Astrocyte of the cerebellum (primary cell): Measurements from ENCODE around the gene LHFPL5.

Experiments
- DNase-seq: peaks from one replicate; pipeline ENCODE4 v3.0.0-alpha.2; 2011; ENCODE audit warnings: low read depth
- H3K4me3 ChIP-seq: 2 replicates; pipeline ENCODE4 v1.5.1; 2011; ENCODE audit warnings: mild to moderate bottlenecking, low read depth, low read length, moderate library complexity
- in situ Hi-C: cut with HindIII; loops from 2 replicates; pipeline ENCODE4 v1.10.0; 2017; ENCODE audit warnings: low sequenced_read_pairs
- TF ChIP-seq, protein P1 (sequence below): IDR thresholded peaks from 2 replicates; pipeline ENCODE4 v1.5.1; 2012; ENCODE audit warnings: low read length, low read depth, moderate library complexity, mild to moderate bottlenecking; ENCODE audit errors: missing control alignments

LHFPL5 gene

DNA sequence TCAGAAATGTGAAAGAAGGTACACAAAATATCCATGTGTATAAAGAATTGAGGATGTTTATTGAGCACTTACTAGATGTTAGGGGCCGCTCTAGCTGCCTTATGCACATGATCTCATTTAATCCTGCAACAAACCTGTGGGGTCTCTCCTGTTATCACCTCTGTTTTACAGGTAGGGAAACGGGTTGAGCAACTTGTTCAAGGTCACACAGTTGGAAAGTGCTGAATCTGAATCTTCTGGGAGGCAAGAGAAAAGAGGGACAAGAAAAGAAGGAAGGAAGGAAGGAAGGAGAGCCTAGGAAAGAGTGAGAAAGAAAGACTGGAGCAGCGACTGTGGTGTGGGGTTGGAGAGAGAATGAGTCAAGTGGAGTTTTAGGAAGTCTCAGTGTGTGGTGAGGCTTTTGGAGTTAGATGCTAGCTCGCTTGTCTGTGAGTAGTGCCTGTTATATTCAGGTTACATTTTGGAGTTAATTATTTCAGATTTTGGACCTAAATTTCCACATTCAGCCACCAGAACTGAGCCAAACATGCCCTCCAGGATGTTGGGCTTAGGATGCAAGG, 16.6 kb upstream of the LHFPL5 start:
- TF ChIP-seq, protein P1, sequence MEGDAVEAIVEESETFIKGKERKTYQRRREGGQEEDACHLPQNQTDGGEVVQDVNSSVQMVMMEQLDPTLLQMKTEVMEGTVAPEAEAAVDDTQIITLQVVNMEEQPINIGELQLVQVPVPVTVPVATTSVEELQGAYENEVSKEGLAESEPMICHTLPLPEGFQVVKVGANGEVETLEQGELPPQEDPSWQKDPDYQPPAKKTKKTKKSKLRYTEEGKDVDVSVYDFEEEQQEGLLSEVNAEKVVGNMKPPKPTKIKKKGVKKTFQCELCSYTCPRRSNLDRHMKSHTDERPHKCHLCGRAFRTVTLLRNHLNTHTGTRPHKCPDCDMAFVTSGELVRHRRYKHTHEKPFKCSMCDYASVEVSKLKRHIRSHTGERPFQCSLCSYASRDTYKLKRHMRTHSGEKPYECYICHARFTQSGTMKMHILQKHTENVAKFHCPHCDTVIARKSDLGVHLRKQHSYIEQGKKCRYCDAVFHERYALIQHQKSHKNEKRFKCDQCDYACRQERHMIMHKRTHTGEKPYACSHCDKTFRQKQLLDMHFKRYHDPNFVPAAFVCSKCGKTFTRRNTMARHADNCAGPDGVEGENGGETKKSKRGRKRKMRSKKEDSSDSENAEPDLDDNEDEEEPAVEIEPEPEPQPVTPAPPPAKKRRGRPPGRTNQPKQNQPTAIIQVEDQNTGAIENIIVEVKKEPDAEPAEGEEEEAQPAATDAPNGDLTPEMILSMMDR = no peak
- H3K4me3 ChIP-seq = no peak overlapping the region
- no peak for DNase-seq
- in situ Hi-C loops = no loop called here

DNA sequence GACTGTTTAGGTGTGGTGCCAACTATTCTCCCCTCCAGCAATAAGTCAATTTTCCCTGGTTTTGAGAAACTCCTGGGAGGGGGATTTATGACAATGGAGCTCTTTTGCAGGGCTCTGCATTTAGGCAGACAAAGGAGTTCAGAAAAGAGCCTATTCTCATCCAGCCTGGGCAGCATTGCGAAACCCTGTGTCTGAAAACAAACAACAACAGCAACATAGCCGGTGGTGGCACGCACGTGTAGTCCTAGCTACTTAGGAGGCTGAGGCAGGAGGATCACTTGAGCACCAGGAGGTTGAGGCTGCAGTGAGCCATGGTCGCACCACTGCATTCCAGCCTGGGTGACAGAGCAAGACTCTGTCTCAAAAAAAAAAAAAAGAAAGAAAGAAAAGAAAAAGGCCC, 14.5 kb upstream of the LHFPL5 start:
- no peak for DNase-seq
- in situ Hi-C loops = no loop called here
- no peak overlapping the region for H3K4me3 ChIP-seq
- TF ChIP-seq, protein P1 = no peak

DNA sequence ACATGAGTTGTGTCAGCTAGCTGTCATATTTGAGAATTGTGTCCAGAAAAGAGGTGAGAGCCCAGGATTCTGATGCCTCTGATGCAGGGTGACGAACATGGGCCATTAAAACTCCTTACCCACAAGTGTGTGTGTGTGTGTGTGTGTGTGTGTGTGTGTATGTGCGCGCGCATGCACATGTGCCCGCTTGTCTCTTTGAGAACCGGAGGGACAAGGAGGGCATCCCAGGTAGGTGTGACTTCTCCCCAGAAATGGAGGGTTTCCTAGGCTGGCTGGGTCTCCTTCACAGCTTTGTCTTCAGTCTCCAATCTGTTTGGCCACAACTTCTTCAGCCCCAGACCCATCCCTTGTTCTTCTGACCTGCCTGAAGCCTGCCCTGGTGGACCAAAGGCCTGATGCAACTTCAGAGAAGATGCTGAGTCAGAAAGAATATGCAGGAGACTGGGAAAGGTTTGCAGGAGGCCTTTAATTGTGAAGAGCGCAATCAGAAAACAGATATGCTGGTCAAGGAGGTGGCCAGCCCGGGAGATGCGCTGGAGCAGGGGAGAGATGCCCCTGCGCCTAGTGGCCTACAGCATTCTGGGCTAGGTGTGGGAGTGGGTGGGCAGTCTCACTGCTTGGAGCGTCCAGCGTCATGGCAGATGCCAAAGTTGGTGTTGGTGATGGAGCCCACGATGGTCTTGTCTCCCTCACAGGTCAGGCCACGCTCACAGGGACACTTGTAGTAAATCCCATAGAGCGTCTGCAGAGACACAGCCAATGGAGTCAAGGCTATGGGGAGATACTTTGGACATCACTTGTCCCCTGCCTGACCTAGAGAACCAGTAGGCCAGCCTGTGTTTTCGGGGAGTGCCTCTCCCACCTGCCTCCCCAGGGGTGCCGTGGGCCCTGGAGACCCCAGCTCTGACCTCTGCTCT, 10.4 kb upstream of the LHFPL5 start:
- H3K4me3 ChIP-seq = no peak overlapping the region
- no peak for DNase-seq
- TF ChIP-seq, protein P1 = no peak
- in situ Hi-C loops = no loop called here

DNA sequence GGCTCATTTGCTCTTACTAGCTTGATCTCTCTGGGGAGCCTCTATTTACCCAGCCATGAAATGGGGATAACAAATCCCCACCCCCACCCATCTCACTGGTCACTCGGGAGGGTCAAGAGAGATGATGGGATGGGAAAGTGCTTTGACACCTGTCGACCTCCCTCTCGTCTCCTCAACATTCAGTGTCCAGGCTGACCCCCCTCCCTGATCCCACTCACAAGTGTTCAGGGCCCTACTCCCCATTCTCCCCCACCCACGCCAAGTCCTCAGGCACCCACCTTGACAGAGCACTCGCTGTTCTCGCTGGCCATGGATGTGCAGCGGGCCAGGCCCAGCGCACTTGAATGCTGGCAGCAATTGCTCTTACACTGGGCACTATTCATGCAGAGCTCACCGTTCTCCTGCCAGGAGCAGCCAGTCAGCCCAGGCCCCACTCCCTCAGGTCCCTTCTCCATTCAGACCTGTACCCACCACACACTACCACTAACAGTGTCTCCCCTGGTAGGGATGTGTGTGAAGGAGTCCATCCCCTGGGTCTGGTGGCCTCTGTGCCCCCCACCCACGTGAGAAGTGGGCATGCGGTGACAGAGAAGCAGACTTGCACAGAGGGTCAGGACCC, 9.6 kb upstream of the LHFPL5 start:
- DNase-seq = no peak
- in situ Hi-C loops = no loop called here
- H3K4me3 ChIP-seq = no peak overlapping the region
- TF ChIP-seq, protein P1 = no peak

DNA sequence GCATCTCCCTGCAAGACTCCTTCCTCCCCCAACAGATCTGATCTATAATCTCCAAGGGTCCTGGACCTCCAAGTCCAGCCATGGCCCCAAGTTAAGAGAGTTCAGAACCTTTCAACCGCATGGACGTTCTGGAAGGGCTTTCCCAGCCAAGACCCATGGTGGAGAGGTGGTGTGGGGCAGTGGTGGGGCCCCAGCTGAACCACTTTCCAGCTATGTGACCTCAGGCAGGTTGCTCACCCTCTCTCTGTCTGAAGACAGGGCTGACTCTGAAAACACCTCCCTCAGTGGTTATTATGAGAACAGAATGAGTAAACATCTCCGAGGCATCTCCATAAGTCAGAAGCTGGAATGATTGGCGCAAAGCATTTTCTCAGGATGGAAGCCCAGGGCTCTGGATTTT, 8.9 kb upstream of the LHFPL5 start:
- H3K4me3 ChIP-seq = no peak overlapping the region
- in situ Hi-C loops = no loop called here
- TF ChIP-seq, protein P1 = no peak
- no peak for DNase-seq

DNA sequence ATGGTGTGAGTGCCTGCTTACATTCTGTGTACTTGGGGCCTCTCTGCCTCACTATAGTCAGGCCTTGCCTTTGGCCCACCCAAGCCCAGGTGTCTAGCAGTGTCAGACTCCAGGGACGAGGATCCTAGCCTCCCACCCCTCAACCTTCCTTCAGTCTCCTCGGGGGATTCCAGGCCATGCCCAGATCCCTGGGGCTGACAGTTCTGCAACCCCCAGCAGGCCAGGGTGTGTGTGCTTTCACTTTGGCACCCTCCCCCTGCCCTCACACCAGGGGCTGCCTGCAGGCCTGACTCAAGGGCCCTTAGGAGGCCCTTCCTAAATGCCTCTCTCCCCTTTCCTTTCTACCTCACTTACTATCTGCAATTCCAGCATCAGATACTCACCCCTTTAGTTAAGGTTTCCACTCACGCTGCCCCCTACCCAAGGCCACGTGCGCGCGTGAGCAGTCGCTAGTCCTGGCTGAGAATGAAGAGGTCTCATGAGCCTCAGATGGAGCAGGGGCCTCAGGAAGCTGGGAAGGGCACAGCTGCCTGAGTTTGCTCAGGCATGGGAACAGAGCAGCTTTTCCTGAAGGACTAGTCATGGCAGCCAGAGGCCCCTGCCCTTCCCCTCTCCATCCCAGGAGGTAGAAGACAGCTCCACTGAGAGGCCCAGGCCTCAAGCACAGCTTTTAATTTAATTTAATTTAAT, 7.2 kb upstream of the LHFPL5 start:
- in situ Hi-C loops = no loop called here
- H3K4me3 ChIP-seq = no peak overlapping the region
- DNase-seq = no peak
- TF ChIP-seq, protein P1 = no peak
